Chondrocyte (in vitro differentiated cells): ENCODE measurements around the gene NAALAD2. TPM values are rescaled to one million over a fixed set of nuclear protein-coding genes. Genes with fewer than 3 reads are reported as not detected.
A peak's percentile ranks its signal among the peaks of the same experiment; 100 is the strongest.

ENCODE experiments used
- DNase-seq: peaks from one replicate; pipeline ENCODE4 v3.0.0; 2021; ENCODE audit warnings: mixed read lengths, low spot score
- H3K27ac Mint-ChIP-seq: one replicate; pipeline ENCODE4 v1.8.0; 2021; ENCODE audit warnings: mild to moderate bottlenecking, moderate library complexity, mixed read lengths; ENCODE audit not compliant: unreplicated experiment
- H3K27me3 Mint-ChIP-seq: 2 replicates; pipeline ENCODE4 v1.8.0; 2021; ENCODE audit warnings: low read depth, mixed read lengths
- H3K36me3 Mint-ChIP-seq: 2 replicates; pipeline ENCODE4 v1.8.0; 2021; ENCODE audit warnings: low read depth, mixed read lengths
- H3K4me1 Mint-ChIP-seq: 2 replicates; pipeline ENCODE4 v1.8.0; 2021; ENCODE audit warnings: low read depth, mild to moderate bottlenecking, mixed read lengths
- H3K4me3 Mint-ChIP-seq: one replicate; pipeline ENCODE4 v1.8.0; 2021; ENCODE audit warnings: mild to moderate bottlenecking, moderate library complexity, mixed read lengths; ENCODE audit not compliant: unreplicated experiment
- H3K9me3 Mint-ChIP-seq: 2 replicates; pipeline ENCODE4 v1.8.0; 2021; ENCODE audit warnings: low read depth, mixed read lengths
- total RNA-seq: library from RNA; stranded (reverse); gene quantifications from 3 replicates; pipeline ENCODE4 v1.2.1, GENCODE V29; 2021
- TF ChIP-seq, protein P1 (sequence below): fragments of 200-600 bp; sonication (generic); IDR thresholded peaks from 2 replicates; pipeline ENCODE4 v1.5.0; 2021; ENCODE audit warnings: antibody characterized with exemption, mild to moderate bottlenecking, moderate library complexity

Gene NAALAD2
- total RNA-seq, 1 donor from 2014 or later = 1.1 TPM

DNA sequence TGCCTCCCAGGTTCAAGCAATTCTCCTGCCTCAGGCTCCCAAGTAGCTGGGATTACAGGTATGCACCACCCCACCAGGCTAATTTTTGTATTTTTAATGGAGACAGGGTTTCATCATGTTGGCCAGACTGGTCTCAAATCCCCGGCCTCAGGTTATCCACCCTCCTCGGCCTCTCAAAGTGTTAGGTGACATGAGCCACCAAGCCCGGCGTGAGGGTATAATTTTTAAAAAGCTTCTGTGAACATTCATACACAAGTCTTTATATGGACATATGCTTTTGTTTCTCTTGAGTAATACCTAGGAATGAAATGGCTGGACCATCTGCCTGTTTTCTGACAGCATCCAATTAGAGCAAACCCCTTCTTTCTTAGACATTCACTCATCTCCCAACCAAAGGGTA, 14.3 kb upstream of the NAALAD2 start:
- no peak overlapping the region for H3K27ac Mint-ChIP-seq
- H3K9me3 Mint-ChIP-seq = no peaks in the 10 kb centered on the region
- no peak for DNase-seq
- TF ChIP-seq, protein P1, sequence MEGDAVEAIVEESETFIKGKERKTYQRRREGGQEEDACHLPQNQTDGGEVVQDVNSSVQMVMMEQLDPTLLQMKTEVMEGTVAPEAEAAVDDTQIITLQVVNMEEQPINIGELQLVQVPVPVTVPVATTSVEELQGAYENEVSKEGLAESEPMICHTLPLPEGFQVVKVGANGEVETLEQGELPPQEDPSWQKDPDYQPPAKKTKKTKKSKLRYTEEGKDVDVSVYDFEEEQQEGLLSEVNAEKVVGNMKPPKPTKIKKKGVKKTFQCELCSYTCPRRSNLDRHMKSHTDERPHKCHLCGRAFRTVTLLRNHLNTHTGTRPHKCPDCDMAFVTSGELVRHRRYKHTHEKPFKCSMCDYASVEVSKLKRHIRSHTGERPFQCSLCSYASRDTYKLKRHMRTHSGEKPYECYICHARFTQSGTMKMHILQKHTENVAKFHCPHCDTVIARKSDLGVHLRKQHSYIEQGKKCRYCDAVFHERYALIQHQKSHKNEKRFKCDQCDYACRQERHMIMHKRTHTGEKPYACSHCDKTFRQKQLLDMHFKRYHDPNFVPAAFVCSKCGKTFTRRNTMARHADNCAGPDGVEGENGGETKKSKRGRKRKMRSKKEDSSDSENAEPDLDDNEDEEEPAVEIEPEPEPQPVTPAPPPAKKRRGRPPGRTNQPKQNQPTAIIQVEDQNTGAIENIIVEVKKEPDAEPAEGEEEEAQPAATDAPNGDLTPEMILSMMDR = no peak
- H3K4me3 Mint-ChIP-seq = no peak overlapping the region
- peaks cover 4% of the 10 kb centered on the region for H3K27me3 Mint-ChIP-seq
- H3K36me3 Mint-ChIP-seq = no peaks in the 10 kb centered on the region
- H3K4me1 Mint-ChIP-seq = peaks cover 14% of the 10 kb centered on the region

DNA sequence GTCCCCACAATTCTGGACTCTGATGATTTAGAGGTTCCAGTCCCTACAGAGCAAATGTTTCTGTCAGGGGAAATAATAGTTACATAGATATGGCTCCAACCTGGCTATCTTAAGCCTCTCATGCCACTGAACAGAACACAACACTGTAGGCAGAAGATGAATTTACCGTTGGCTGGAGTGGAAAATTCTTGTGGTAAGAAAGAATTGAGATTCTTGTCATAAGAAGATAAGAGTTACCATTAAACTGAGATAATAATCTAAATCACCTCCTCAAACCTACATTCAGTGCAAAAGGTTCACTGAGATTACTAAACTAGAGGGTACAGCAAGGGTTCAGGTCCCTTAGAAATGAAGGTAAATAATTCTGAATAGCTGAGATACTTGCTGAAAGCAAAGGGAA, 10.1 kb upstream of the NAALAD2 start:
- no peaks in the 10 kb centered on the region for H3K9me3 Mint-ChIP-seq
- H3K36me3 Mint-ChIP-seq = no peaks in the 10 kb centered on the region
- H3K4me1 Mint-ChIP-seq = peaks cover 14% of the 10 kb centered on the region
- TF ChIP-seq, protein P1 = no peak
- no peak overlapping the region for H3K4me3 Mint-ChIP-seq
- no peak for DNase-seq
- H3K27me3 Mint-ChIP-seq = no peaks in the 10 kb centered on the region
- no peak overlapping the region for H3K27ac Mint-ChIP-seq

DNA sequence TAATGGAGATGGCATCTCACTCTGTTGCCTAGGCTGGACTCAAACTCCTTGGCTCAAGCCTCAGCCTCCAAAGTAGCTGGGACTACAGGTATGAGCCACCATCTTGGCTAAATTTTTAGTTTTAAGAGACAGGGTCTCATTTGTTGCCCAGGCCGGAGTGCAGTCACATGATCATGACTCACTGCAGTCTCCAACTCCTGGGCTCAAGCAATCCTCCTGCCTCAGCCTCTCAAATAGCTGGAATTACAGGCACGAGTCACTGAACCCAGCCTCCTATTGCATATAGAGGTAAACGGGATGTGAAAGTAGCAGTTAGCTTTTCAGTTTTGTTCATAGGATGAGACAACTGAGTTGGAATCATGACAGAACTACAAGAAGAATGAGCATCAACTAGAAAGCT, 9.5 kb upstream of the NAALAD2 start:
- DNase-seq = no peak
- Mint-ChIP-seq H3K9me3 (no peaks in the 10 kb centered on the region), H3K36me3 (no peaks in the 10 kb centered on the region), H3K4me1 (peaks cover 14% of the 10 kb centered on the region), H3K27me3 (peaks cover 1% of the 10 kb centered on the region), H3K27ac (no peak overlapping the region), H3K4me3 (no peak overlapping the region)
- TF ChIP-seq, protein P1 = no peak

DNA sequence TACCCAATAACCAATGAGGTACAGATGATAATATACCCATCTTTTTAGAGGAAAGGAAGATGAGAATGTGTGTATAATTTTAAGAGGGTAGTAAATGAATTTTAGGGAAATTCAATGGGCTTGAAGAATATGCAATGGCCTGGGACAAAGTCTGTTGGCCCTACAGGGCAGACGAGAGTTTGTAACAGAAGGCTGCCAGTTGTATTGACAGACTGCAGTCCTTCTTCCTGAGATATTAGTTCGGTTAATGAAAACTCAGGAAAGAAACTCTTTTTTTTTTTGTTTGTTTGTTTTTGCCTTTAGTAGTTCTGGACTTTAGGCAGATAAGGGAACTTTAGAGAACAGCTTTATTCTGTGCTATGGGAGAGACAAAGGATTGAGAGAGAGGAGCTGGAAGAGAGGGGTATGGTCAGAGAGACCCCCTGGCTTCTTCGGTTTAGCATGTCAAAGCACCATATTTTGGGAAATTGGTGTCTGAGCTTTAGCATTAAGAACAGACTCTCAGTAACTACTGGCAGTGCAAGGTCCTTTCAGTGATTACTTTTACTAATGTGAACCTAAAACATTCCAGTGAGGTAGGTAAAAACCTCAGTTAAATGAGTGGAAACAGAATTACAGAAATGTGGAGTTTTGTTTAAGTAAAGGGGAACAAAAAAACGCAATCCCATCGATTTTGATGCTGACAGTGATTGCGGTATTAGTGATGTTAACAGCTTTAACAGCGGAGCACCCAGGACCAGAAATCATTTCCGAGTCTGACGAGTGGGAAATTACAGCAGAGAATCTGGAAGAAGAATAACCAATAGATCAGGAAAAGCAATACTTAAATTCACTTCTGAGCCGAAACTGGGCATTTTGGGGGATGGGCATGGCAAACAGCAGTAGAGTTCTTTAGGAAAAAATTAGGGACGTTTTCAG, 644 bp upstream of the NAALAD2 start:
- Mint-ChIP-seq H3K27ac (no peak overlapping the region), H3K27me3 (peaks cover 27% of the 10 kb centered on the region), H3K4me3 (peak overlapping the region; percentile 69), H3K36me3 (no peaks in the 10 kb centered on the region), H3K4me1 (peaks cover 17% of the 10 kb centered on the region), H3K9me3 (no peaks in the 10 kb centered on the region)
- no peak for DNase-seq
- TF ChIP-seq, protein P1 = no peak

DNA sequence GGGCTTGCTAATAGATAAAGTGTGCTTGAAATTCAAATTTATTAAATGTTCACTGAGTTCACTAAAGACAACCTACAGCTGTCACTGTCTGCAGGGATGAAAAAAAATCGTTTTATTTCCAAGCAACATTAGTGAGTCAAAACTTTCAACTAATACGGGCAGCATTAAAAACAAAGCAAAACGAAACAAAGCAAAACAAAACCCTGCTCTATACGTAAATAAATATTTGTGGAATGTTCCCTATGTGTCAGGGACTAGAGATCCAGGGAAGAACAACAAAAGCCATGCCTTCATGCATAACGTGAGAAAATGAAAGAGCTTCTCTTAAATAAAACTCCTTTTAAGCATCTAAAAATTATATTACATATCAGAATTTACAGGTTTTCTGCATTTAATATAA, 553 bp downstream of the NAALAD2 start:
- H3K27me3 Mint-ChIP-seq = peaks cover 25% of the 10 kb centered on the region
- H3K4me3 Mint-ChIP-seq = peak overlapping the region; percentile 69
- TF ChIP-seq, protein P1 = no peak
- no peaks in the 10 kb centered on the region for H3K9me3 Mint-ChIP-seq
- H3K4me1 Mint-ChIP-seq = peaks cover 17% of the 10 kb centered on the region
- DNase-seq = no peak
- H3K27ac Mint-ChIP-seq = no peak overlapping the region
- no peaks in the 10 kb centered on the region for H3K36me3 Mint-ChIP-seq
